WTC11 (cell line): ENCODE results near the gene SFT2D2.

ENCODE experiments used
- ARID4B ChIP-seq: sonication (generic); formaldehyde crosslinking; IDR thresholded peaks from 2 replicates; pipeline ENCODE4 v1.8.0; 2023; ENCODE audit warnings: missing genetic modification reagents, mild to moderate bottlenecking, borderline replicate concordance
- CREM ChIP-seq: sonication (generic); formaldehyde crosslinking; IDR thresholded peaks from 2 replicates; pipeline ENCODE4 v1.8.1; 2022; ENCODE audit warnings: mild to moderate bottlenecking, missing genetic modification reagents, moderate library complexity
- MAX ChIP-seq: sonication (generic); formaldehyde crosslinking; IDR thresholded peaks from 2 replicates; pipeline ENCODE4 v1.8.0; 2022; ENCODE audit warnings: mild to moderate bottlenecking, missing genetic modification reagents
- MLX ChIP-seq: sonication (generic); formaldehyde crosslinking; IDR thresholded peaks from 2 replicates; pipeline ENCODE4 v1.8.1; 2023; ENCODE audit warnings: mild to moderate bottlenecking, missing genetic modification reagents, moderate library complexity
- NFYB ChIP-seq: sonication (generic); formaldehyde crosslinking; conservative IDR thresholded peaks from 2 replicates; pipeline ENCODE4 v1.8.0; 2022; ENCODE audit warnings: low read depth, missing genetic modification reagents
- PRDM15 ChIP-seq: sonication (generic); formaldehyde crosslinking; IDR thresholded peaks from 2 replicates; pipeline ENCODE4 v1.8.0; 2022; ENCODE audit warnings: missing genetic modification reagents
- TF ChIP-seq, protein P1 (sequence below): fragments of 200-600 bp; IDR thresholded peaks from 2 replicates; pipeline ENCODE4 v1.8.0; 2022; ENCODE audit warnings: antibody characterized with exemption
- TF ChIP-seq, protein P2 (sequence below): sonication (generic); formaldehyde crosslinking; IDR thresholded peaks from 2 replicates; pipeline ENCODE4 v1.8.1; 2022; ENCODE audit warnings: low read depth, missing genetic modification reagents, borderline replicate concordance

DNA sequence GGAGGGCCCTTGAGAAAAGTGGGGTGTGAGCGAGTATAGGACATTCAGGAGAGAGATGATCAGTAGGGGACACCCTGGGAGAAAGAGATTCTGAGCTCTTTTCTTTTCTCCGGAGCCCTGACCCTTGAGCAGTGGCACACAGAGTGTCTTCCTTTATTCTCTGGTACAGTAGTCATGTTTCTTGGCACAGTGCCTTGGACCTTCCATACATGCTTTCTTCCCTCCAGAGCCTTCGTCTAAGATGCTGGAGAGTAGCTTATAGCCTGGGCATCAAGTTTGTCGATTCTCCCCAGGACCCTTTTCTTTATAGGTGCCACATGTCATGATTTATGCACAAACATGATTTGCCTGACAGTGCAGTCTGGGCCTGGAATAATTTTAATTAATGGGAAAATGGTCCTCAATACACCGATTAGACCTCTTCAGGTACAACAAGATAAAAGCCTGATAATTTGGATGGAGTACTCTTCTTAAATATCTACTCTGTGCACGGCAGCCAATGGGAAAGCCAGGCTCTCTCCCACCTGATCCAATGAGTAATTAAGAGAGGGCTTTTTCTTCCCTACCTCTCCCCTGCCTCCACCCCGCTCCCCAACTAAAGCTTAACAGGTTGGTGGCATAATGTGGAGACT lies 54.6 kb downstream of the SFT2D2 start, which contains the start of gene TBX19:
- TF ChIP-seq, protein P1, sequence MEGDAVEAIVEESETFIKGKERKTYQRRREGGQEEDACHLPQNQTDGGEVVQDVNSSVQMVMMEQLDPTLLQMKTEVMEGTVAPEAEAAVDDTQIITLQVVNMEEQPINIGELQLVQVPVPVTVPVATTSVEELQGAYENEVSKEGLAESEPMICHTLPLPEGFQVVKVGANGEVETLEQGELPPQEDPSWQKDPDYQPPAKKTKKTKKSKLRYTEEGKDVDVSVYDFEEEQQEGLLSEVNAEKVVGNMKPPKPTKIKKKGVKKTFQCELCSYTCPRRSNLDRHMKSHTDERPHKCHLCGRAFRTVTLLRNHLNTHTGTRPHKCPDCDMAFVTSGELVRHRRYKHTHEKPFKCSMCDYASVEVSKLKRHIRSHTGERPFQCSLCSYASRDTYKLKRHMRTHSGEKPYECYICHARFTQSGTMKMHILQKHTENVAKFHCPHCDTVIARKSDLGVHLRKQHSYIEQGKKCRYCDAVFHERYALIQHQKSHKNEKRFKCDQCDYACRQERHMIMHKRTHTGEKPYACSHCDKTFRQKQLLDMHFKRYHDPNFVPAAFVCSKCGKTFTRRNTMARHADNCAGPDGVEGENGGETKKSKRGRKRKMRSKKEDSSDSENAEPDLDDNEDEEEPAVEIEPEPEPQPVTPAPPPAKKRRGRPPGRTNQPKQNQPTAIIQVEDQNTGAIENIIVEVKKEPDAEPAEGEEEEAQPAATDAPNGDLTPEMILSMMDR: no peak
- TF ChIP-seq PRDM15 (CRISPR knock-in tag): no peak
- no peak for TF ChIP-seq MAX (CRISPR knock-in tag)
- no peak for TF ChIP-seq CREM (CRISPR knock-in tag)
- no peak for TF ChIP-seq NFYB (CRISPR knock-in tag)
- TF ChIP-seq ARID4B: no peak
- TF ChIP-seq, protein P2, sequence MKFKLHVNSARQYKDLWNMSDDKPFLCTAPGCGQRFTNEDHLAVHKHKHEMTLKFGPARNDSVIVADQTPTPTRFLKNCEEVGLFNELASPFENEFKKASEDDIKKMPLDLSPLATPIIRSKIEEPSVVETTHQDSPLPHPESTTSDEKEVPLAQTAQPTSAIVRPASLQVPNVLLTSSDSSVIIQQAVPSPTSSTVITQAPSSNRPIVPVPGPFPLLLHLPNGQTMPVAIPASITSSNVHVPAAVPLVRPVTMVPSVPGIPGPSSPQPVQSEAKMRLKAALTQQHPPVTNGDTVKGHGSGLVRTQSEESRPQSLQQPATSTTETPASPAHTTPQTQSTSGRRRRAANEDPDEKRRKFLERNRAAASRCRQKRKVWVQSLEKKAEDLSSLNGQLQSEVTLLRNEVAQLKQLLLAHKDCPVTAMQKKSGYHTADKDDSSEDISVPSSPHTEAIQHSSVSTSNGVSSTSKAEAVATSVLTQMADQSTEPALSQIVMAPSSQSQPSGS (CRISPR knock-in tag): no peak
- no peak for TF ChIP-seq MLX (CRISPR knock-in tag)
